A172 (cell line): Measurements from ENCODE around the gene KIAA1755. TPM values are rescaled to one million over a fixed set of nuclear protein-coding genes. Genes with fewer than 3 reads are reported as not detected.

Experiments used
- DNase-seq: peaks from one replicate; pipeline ENCODE4 v3.0.0-alpha.2; 2015; ENCODE audit warnings: low spot score
- total RNA-seq: library from RNA; depleted of rRNA; stranded (reverse); fragments of >200 nt; shearing (Covaris generic); gene quantifications from 2 replicates; pipeline ENCODE4 v1.2.3, GENCODE V29; 2014

Gene KIAA1755
- total RNA-seq, 1 experiment from 2014 or later = 0.69 TPM

- DNase-seq = no peak
Observed at GRCh38 chr20:38241201-38241600, 19.3 kb downstream of the KIAA1755 start.

- DNase-seq = no peak
Observed at GRCh38 chr20:38239441-38239840, 21.1 kb downstream of the KIAA1755 start.

GRCh38 chr20:38238829-38239228, 21.7 kb downstream of the KIAA1755 start:
- no peak for DNase-seq

- DNase-seq = no peak
Observed at GRCh38 chr20:38237381-38237780, 23.2 kb downstream of the KIAA1755 start.

- peak; percentile 34 for DNase-seq
Observed at GRCh38 chr20:38231531-38232121, 28.9 kb downstream of the KIAA1755 start.

GRCh38 chr20:38230957-38231526, 29.5 kb downstream of the KIAA1755 start:
- no peak for DNase-seq

GRCh38 chr20:38230253-38230551, 30.3 kb downstream of the KIAA1755 start:
- DNase-seq = no peak

GRCh38 chr20:38229376-38230252, 30.9 kb downstream of the KIAA1755 start:
- no peak for DNase-seq

GRCh38 chr20:38228436-38228835, 32.1 kb downstream of the KIAA1755 start:
- DNase-seq = peak; percentile 39

- no peak for DNase-seq
Observed at GRCh38 chr20:38227420-38228360, 32.8 kb downstream of the KIAA1755 start.

- no peak for DNase-seq
Observed at GRCh38 chr20:38226553-38226952, 34.0 kb downstream of the KIAA1755 start.

GRCh38 chr20:38225900-38226263, 34.7 kb downstream of the KIAA1755 start:
- DNase-seq = no peak

- DNase-seq = no peak
Observed at GRCh38 chr20:38225240-38225899, 35.2 kb downstream of the KIAA1755 start.

GRCh38 chr20:38224531-38224930, 36.0 kb downstream of the KIAA1755 start:
- DNase-seq = no peak

GRCh38 chr20:38223743-38224100, 36.8 kb downstream of the KIAA1755 start:
- no peak for DNase-seq

GRCh38 chr20:38222923-38223742, 37.4 kb downstream of the KIAA1755 start:
- no peak for DNase-seq

- peak; percentile 58 for DNase-seq
Observed at GRCh38 chr20:38222231-38222922, 38.2 kb downstream of the KIAA1755 start.

- DNase-seq = peak; percentile 63
Observed at GRCh38 chr20:38221119-38221589, 39.4 kb downstream of the KIAA1755 start.

GRCh38 chr20:38220587-38221118, 39.9 kb downstream of the KIAA1755 start:
- DNase-seq = no peak
